Dedifferentiated amniotic fluid mesenchymal stem cell (primary cell): Measurements from ENCODE around the gene GDPD5.

ENCODE experiments used
- DNase-seq: peaks from one replicate; pipeline ENCODE4 v3.0.0-alpha.2; 2016; ENCODE audit errors: extremely low spot score

The GDPD5 gene

GRCh38 chr11:75445315-75445953 is 80.3 kb downstream of the GDPD5 start:
- DNase-seq, result peak; percentile 52

GRCh38 chr11:75443043-75443442 is 82.7 kb downstream of the GDPD5 start:
- no peak for DNase-seq

GRCh38 chr11:75442161-75442885 is 83.4 kb downstream of the GDPD5 start:
- no peak for DNase-seq

DNA sequence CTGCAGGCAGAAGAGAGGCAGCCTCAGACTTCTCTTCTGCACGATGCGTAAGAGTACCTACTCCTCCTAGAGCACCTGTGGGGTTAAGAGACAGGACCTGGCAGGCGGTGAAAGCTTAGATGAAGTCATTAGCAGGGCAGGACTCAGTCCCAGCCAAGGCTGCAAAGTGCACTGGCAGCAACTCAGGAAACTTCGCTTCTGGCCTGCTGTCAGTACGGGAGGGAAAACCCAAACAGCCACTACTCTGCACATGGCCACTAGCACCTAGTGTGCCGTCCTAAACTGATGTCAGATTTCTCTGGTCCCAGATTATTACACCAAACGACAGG is 84.0 kb downstream of the GDPD5 start:
- no peak for DNase-seq

GRCh38 chr11:75440960-75441803 is 84.6 kb downstream of the GDPD5 start:
- no peak for DNase-seq

DNA sequence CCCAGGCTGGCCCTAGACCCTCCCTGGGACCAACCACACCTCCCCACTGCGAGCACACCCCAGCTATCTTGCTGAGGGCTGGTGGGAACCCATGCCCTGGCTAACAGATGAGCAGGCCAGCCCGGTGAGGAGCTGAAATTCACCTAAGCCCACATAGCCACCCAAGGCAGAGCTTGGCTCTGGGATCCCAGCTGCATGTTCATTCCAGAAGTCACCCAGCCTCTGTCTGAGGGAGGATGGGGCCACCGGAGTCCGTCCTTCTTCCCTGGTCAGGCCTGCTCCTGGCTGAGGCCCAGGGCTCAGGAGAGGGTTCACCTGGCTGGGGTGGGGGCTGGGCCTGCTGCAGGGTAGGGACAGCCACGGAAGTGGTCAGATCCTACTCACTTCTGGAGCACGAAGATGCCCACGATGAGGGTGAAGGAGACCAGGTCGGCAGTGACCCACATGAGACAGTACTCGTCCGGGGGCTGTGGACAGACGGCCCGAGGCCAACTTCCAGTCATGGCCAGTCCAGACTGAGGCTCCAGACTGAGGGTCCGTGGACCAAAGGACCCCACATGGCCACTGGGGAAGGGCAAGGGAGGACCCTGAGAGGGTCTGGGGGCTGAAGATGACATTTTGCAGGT is 86.1 kb downstream of the GDPD5 start:
- no peak for DNase-seq

GRCh38 chr11:75439026-75439425 is 86.7 kb downstream of the GDPD5 start:
- DNase-seq, result no peak

DNA sequence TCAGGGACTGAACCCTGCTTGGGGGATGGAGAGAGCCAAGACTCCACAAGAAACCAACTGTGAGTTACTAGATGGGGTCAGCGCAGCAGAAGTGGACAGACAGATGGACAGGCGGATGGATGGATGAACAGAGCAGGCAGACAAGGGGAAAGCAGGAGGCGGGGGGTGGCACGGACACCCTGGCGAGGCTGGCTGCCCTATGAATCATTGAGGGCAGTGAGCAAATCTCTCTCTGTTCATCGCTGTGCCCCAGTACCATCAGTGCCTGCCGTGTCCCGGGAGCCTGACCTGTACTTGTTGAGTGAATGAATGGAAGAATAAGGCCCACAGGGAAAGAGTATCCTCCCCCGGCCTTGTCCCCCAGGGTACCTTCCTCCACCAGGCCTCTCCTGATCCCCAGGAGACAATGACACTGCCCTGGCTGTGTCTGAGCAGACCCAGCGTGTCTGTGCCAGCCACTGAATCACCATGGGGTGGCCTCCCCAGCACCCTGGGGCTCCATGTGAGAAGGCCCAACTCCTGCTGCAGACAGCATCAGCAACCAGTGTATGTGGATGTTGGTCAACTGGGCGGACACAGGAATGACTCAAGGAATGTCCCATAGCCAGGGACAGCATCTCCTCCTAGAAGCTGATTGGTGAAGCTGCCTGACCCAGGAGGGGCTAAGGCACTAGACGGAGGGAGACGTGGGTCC is 87.6 kb downstream of the GDPD5 start:
- DNase-seq, result no peak

DNA sequence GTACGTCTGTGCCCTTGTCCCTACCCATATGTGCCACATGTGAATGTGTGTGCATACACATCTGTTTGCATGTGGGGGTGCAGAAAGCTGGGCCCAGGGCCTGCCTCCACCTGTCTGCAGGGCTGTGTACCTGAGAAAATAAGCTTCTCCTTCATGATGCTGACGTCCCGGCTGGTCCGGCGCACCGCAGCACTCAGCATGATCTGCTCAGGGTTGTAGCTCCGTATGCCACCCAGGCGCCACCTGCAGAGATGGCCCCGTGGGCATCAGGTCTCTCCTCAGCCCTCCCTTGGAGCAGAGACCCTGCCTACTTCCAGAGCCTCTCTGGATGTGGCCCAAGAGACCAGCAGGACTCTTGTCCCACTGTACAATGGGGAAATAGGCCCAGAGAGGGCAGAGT is 88.9 kb downstream of the GDPD5 start:
- DNase-seq, result no peak

- no peak for DNase-seq
Measured at GRCh38 chr11:75435571-75435925, 90.2 kb downstream of the GDPD5 start.

DNA sequence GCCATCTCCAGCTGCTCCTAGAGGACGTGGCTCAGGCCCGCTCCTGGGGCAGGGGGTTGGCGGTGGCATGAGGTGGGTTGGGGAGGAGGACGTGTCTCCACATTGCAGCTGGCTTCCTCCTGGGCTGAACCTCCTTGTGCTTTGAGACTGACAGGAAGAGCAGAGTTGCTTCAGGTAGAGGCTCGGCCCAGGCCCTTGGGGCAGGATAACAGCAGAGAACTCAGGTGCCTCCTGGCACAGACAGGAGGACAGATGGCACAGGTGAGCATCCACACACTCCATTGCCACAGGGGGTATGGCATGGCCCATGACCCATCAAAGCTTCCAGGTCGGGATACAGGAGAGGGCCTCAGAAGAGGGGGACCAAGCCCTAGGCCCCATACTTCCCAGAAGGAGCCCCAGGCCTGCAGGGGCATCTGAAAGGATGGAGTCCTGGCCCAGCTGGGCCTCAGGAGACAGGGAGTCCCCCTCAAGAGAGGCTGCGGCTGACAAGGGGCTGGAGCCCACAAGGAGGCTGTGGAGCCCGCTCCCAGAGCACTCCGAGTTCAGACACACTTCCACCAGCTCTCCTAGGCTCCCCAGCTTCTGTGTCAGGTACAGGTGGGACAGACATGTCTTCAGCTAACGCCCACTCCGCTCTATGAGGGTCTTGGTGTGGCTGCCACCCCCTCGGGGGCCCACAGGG is 90.7 kb downstream of the GDPD5 start:
- no peak for DNase-seq

GRCh38 chr11:75434051-75434450 is 91.7 kb downstream of the GDPD5 start:
- DNase-seq, result no peak

DNA sequence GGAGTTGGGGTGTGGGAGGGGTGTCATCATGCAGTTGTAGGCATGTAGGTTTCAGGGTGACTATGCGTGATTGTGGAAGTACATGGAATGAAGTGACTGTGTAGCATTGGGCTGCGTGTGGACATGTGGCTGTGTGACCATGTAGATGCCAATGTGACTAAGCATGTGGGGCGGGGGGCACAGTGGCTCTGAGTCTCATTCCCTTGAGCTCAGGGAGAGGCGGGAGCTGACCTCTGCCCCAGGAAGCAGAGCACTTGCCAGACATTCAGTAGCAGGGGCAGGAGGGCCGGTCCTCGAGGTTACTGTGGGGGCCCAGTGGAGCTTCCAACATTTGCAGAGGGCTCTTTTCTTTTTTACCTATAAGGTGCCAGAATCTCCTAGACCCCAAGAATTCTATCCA is 92.3 kb downstream of the GDPD5 start:
- no peak for DNase-seq

GRCh38 chr11:75432911-75433321 is 92.8 kb downstream of the GDPD5 start, which contains the start of gene KLHL35:
Gene KLHL35, minus strand, starts transcription at chr11:75433203. Its CDS starts 2,574 bp downstream, at chr11:75430629.
- DNase-seq, result no peak

GRCh38 chr11:75431533-75432525 is 93.9 kb downstream of the GDPD5 start:
- no peak for DNase-seq

GRCh38 chr11:75430714-75431532 is 94.8 kb downstream of the GDPD5 start:
- DNase-seq, result no peak

DNA sequence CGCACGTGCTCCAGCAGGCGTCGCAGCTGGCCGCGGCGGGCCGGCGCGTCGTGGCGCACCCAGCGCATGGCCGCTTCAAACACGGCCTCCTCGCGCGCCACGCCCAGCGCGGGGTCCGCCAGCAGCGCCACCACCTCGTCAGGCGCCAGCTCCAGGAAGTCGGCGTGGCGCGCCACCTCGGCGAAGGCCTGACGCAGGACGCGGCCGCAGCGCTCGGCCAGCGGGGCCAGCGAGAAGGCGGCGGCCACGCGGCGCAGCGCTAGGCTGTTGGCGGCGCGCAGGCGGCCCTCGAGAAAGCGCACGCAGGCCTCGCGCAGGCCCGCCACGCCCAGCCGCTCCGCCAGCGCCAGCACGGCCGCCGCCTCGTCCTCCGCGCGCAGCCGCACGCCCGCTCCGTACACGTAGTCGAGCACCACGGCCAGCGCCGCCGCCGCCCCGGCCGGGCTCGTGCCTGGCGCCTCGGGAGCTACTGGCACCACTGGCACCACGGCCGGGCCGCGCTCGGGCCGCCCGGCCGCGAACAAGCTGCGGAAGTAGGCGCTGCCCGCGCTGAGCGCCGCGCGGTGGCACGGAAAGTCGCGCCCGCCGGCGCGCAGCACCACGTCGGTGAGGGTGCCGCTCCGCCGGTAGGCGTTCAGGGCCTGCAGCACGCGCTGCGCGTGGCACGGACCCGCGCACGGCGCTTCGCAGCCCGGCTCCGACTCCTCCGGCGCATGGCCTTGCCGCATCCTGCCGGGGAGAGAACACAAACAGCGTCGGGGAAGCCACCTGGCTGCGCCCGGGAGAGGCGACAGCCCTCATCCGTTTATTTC is 95.6 kb downstream of the GDPD5 start:
- DNase-seq, result peak; percentile 47

GRCh38 chr11:75429641-75429901 is 96.2 kb downstream of the GDPD5 start:
- DNase-seq, result no peak
